Measurements from ENCODE around the gene SCNN1A.

SCNN1A gene

GRCh38 chr12:6368906-6369525 lies 6.3 kb downstream of the SCNN1A start:
- no peak for DNase-seq (ENCODE audit: low read depth in 2 of 2)

- DNase-seq (ENCODE audit: low read depth in 2 of 2), result no peak
These were observed 7.1 kb downstream of the SCNN1A start for GRCh38 chr12:6367969-6368892.

- peak in 1 of 2 donors; percentile 29 for DNase-seq (ENCODE audit: low read depth in 2 of 2)
These were observed 8.0 kb downstream of the SCNN1A start for GRCh38 chr12:6367065-6367968.

GRCh38 chr12:6364044-6364374 lies 11.4 kb downstream of the SCNN1A start:
- no peak for DNase-seq (ENCODE audit: low read depth in 2 of 2)

- DNase-seq (ENCODE audit: low read depth in 2 of 2), result peak; percentile 37 to 54
These were observed 11.9 kb downstream of the SCNN1A start for GRCh38 chr12:6363330-6364043.

- DNase-seq (ENCODE audit: low read depth in 2 of 2), result no peak
These were observed 12.4 kb downstream of the SCNN1A start for GRCh38 chr12:6363010-6363329.

GRCh38 chr12:6362403-6362802 lies 13.0 kb downstream of the SCNN1A start:
- no peak for DNase-seq (ENCODE audit: low read depth in 2 of 2)

- no peak for DNase-seq (ENCODE audit: low read depth in 2 of 2)
These were observed 13.5 kb downstream of the SCNN1A start for GRCh38 chr12:6361834-6362233.

GRCh38 chr12:6360578-6361490 lies 14.5 kb downstream of the SCNN1A start:
- no peak for DNase-seq (ENCODE audit: low read depth in 2 of 2)

- no peak for DNase-seq (ENCODE audit: low read depth in 2 of 2)
These were observed 15.2 kb downstream of the SCNN1A start for GRCh38 chr12:6360080-6360571.

- DNase-seq (ENCODE audit: low read depth in 2 of 2), result no peak
These were observed 16.5 kb downstream of the SCNN1A start for GRCh38 chr12:6358881-6359280.

- no peak for DNase-seq (ENCODE audit: low read depth in 2 of 2)
These were observed 19.0 kb downstream of the SCNN1A start for GRCh38 chr12:6356374-6356820.

- DNase-seq (ENCODE audit: low read depth in 2 of 2), result no peak
These were observed 19.6 kb downstream of the SCNN1A start for GRCh38 chr12:6355491-6356373.

- DNase-seq (ENCODE audit: low read depth in 2 of 2), result no peak
These were observed 20.6 kb downstream of the SCNN1A start for GRCh38 chr12:6354495-6355393.

GRCh38 chr12:6352193-6353173 lies 22.9 kb downstream of the SCNN1A start:
- DNase-seq (ENCODE audit: low read depth in 2 of 2), result no peak

- no peak for DNase-seq (ENCODE audit: low read depth in 2 of 2)
These were observed 23.7 kb downstream of the SCNN1A start for GRCh38 chr12:6351622-6352021.

Data from stimulated activated CD8-positive, alpha-beta memory T cell treated with anti-CD3 and anti-CD28 coated beads, Interleukin-15, amount 100 ng/mL, for 4 hours (primary cell).